Hepatocyte (in vitro differentiated cells): Measurements from ENCODE around the gene DNM2.

Experiments used
- CTCF ChIP-seq: fragments of 200-600 bp; sonication (generic); IDR thresholded peaks from 2 replicates; pipeline ENCODE4 v1.5.1; 2016; ENCODE audit warnings: antibody characterized with exemption, mild to moderate bottlenecking; ENCODE audit not compliant: poor library complexity
- EZH2 ChIP-seq: fragments of 200-600 bp; sonication (generic); IDR thresholded peaks from 2 replicates; pipeline ENCODE4 v1.6.1; 2016; ENCODE audit warnings: antibody characterized with exemption, mild to moderate bottlenecking, borderline replicate concordance

GRCh38 chr19:10678813-10679212 lies 39.1 kb upstream of the DNM2 start:
- no peak for TF ChIP-seq CTCF
- TF ChIP-seq EZH2 = no peak
